ENCODE results near the gene C22orf23. TPM values are rescaled to one million over a fixed set of nuclear protein-coding genes. Genes with fewer than 3 reads are reported as not detected.

Gene C22orf23
- polyA plus RNA-seq, 1 donor (not counting 4 experiments of a cell fraction or from before 2014, with no cell fraction given) = not detected

DNA sequence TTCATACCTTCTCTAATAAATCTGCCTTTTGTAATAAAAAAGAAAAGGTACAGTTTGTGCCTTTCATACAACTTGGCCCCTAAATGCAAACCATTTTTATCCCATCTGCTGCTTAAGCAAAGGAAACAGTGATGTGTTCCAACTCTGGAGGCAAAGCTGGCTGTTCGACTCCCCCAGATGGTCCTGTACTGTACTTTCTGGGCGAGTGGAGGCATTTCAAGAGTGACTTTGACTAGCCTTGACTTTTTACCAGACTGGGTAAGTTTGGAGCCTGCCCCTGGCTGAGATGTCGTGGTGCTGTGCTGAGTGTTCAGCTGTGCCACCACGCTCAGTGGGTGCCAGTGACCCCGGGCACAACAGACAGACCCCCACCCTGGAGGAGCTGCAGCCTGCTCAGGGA, 37.1 kb downstream of the C22orf23 start:
- H3K4me2 ChIP-seq (ENCODE audit: control insufficient read depth, extremely low read depth, insufficient read depth, low read depth, low read length) = no peak overlapping the region
- no peaks in the 10 kb centered on the region for H3K9me3 ChIP-seq (ENCODE audit: control insufficient read depth, low read depth, low read length)
- peaks cover 9% of the 10 kb centered on the region for H4K20me1 ChIP-seq (ENCODE audit: control insufficient read depth, extremely low read depth, insufficient read depth, low read length)
- peaks cover 69% of the 10 kb centered on the region for H3K79me2 ChIP-seq (ENCODE audit: control insufficient read depth, insufficient read depth, low read length)
- dilution Hi-C loops (cut with MboI; ENCODE audit: extremely low pct_ligation_motif_present, low sequenced_read_pairs) = no loop called here
- FAIRE-seq (no peak), DNase-seq (ENCODE audit: low read depth, low spot score) (no peak)
- H3K36me3 ChIP-seq (ENCODE audit: control insufficient read depth in 2 of 2, extremely low read depth in 1 of 2, insufficient read depth in 2 of 2, low read length in 2 of 2) = peaks cover 57 to 63% of the 10 kb centered on the region in 2 experiments
- no peak overlapping the region for H3K9ac ChIP-seq (ENCODE audit: control insufficient read depth, extremely low read depth, insufficient read depth, low read length)
- no peaks in the 10 kb centered on the region for H3K27me3 ChIP-seq (ENCODE audit: control insufficient read depth, extremely low read depth, insufficient read depth, low read length)
- H3K4me3 ChIP-seq (ENCODE audit: control insufficient read depth in 2 of 3, extremely low read depth in 1 of 3, insufficient read depth in 2 of 3, low read depth in 1 of 3, low read length in 3 of 3) = no peak overlapping the region
- no peak overlapping the region for H2AFZ ChIP-seq (ENCODE audit: control insufficient read depth, low read length)
- no peaks in the 10 kb centered on the region for H3K9me1 ChIP-seq (ENCODE audit: control insufficient read depth, extremely low read depth, insufficient read depth, low read length)
- no peak overlapping the region for H3K27ac ChIP-seq (ENCODE audit: control insufficient read depth, insufficient read depth, low read length)
- H3K4me1 ChIP-seq (ENCODE audit: control insufficient read depth, extremely low read depth, insufficient read depth, low read length) = peaks cover 3% of the 10 kb centered on the region
- TF ChIP-seq, protein P1, sequence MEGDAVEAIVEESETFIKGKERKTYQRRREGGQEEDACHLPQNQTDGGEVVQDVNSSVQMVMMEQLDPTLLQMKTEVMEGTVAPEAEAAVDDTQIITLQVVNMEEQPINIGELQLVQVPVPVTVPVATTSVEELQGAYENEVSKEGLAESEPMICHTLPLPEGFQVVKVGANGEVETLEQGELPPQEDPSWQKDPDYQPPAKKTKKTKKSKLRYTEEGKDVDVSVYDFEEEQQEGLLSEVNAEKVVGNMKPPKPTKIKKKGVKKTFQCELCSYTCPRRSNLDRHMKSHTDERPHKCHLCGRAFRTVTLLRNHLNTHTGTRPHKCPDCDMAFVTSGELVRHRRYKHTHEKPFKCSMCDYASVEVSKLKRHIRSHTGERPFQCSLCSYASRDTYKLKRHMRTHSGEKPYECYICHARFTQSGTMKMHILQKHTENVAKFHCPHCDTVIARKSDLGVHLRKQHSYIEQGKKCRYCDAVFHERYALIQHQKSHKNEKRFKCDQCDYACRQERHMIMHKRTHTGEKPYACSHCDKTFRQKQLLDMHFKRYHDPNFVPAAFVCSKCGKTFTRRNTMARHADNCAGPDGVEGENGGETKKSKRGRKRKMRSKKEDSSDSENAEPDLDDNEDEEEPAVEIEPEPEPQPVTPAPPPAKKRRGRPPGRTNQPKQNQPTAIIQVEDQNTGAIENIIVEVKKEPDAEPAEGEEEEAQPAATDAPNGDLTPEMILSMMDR (optimal IDR thresholded peaks at IDR 0.05 in 1 of 3, IDR thresholded peaks at IDR 0.05 in 1 of 3, conservative IDR thresholded peaks at IDR 0.05 in 1 of 3; ENCODE audit: extremely low read depth in 1 of 3, insufficient read depth in 2 of 3, low read length in 3 of 3) = no peak
- no peak for TF ChIP-seq EZH2 (IDR thresholded peaks at IDR 0.05; ENCODE audit: low read length)

DNA sequence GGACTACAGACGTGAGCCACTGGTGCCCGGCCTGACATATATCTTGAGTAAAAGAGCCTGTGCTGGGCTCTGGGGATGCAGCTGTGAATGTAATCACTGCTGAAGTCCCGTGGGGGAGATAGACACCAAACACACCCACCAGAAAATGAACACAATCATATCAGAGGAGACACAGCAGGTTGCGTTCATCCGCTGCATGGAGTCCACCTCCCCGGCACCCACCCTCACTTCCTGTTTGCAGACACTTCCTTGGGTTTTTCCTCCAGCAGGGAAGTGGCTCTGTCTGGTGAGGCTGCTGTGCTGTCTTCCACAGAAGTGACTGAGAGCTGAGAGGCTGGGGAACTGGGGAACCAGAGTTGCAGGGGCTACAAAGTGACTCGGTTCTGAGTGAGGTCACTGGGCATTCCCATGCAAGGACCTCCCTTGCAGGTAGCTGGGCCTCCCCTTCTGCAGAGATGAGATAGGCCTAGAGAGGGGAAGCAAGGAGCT, 40.1 kb downstream of the C22orf23 start:
- no peak for FAIRE-seq
- H3K36me3 ChIP-seq (ENCODE audit: control insufficient read depth in 2 of 2, extremely low read depth in 1 of 2, insufficient read depth in 2 of 2, low read length in 2 of 2) = peaks cover 61 to 66% of the 10 kb centered on the region in 2 experiments

More for the DNA sequence above, 40.1 kb downstream of the C22orf23 start:
- no peak overlapping the region for H3K4me2 ChIP-seq (ENCODE audit: control insufficient read depth, extremely low read depth, insufficient read depth, low read depth, low read length)
- TF ChIP-seq, protein P1 (optimal IDR thresholded peaks at IDR 0.05 in 1 of 3, IDR thresholded peaks at IDR 0.05 in 1 of 3, conservative IDR thresholded peaks at IDR 0.05 in 1 of 3; ENCODE audit: extremely low read depth in 1 of 3, insufficient read depth in 2 of 3, low read length in 3 of 3) = no peak
- TF ChIP-seq EZH2 (IDR thresholded peaks at IDR 0.05; ENCODE audit: low read length) = no peak
- H3K9me3 ChIP-seq (ENCODE audit: control insufficient read depth, low read depth, low read length) = no peaks in the 10 kb centered on the region
- H3K79me2 ChIP-seq (ENCODE audit: control insufficient read depth, insufficient read depth, low read length) = peaks cover 82% of the 10 kb centered on the region
- dilution Hi-C loops (cut with MboI; ENCODE audit: extremely low pct_ligation_motif_present, low sequenced_read_pairs) = no loop called here
- H2AFZ ChIP-seq (ENCODE audit: control insufficient read depth, low read length) = no peak overlapping the region
- no peak overlapping the region for H3K9ac ChIP-seq (ENCODE audit: control insufficient read depth, extremely low read depth, insufficient read depth, low read length)
- H3K4me3 ChIP-seq (ENCODE audit: control insufficient read depth in 2 of 3, extremely low read depth in 1 of 3, insufficient read depth in 2 of 3, low read depth in 1 of 3, low read length in 3 of 3) = no peak overlapping the region
- no peak for DNase-seq (ENCODE audit: low read depth, low spot score)
- peaks cover 29% of the 10 kb centered on the region for H3K4me1 ChIP-seq (ENCODE audit: control insufficient read depth, extremely low read depth, insufficient read depth, low read length)
- peaks cover 3% of the 10 kb centered on the region for H3K9me1 ChIP-seq (ENCODE audit: control insufficient read depth, extremely low read depth, insufficient read depth, low read length)
- H3K27ac ChIP-seq (ENCODE audit: control insufficient read depth, insufficient read depth, low read length) = no peak overlapping the region
- no peaks in the 10 kb centered on the region for H3K27me3 ChIP-seq (ENCODE audit: control insufficient read depth, extremely low read depth, insufficient read depth, low read length)
- H4K20me1 ChIP-seq (ENCODE audit: control insufficient read depth, extremely low read depth, insufficient read depth, low read length) = peaks cover 21% of the 10 kb centered on the region
